ENCODE results near the gene CELSR1.

The CELSR1 gene

GRCh38 chr22:46439576-46440465, 97.6 kb downstream of the CELSR1 start:
- no peak for DNase-seq

- no peak for DNase-seq
Measured at GRCh38 chr22:46439111-46439510, 98.3 kb downstream of the CELSR1 start.

- DNase-seq, result no peak
Measured at GRCh38 chr22:46437671-46438440, 99.6 kb downstream of the CELSR1 start.

- DNase-seq, result no peak
Measured at GRCh38 chr22:46436595-46437175, 100.7 kb downstream of the CELSR1 start.

- no peak for DNase-seq
Measured at GRCh38 chr22:46433318-46433717, 104.1 kb downstream of the CELSR1 start.

GRCh38 chr22:46432164-46433068, 105.0 kb downstream of the CELSR1 start:
- no peak for DNase-seq

- DNase-seq, result no peak
Measured at GRCh38 chr22:46430961-46431838, 106.2 kb downstream of the CELSR1 start.

GRCh38 chr22:46429325-46429853, 108.0 kb downstream of the CELSR1 start:
- DNase-seq, result no peak

GRCh38 chr22:46428602-46429324, 108.7 kb downstream of the CELSR1 start:
- DNase-seq, result no peak

- no peak for DNase-seq
Measured at GRCh38 chr22:46428171-46428570, 109.2 kb downstream of the CELSR1 start.

GRCh38 chr22:46425016-46425415, 112.4 kb downstream of the CELSR1 start:
- DNase-seq, result no peak

GRCh38 chr22:46424496-46424895, 112.9 kb downstream of the CELSR1 start:
- DNase-seq, result no peak

- DNase-seq, result no peak
Measured at GRCh38 chr22:46422896-46423295, 114.5 kb downstream of the CELSR1 start.

- DNase-seq, result no peak
Measured at GRCh38 chr22:46421267-46421666, 116.2 kb downstream of the CELSR1 start.

- DNase-seq, result no peak
Measured at GRCh38 chr22:46419754-46420571, 117.5 kb downstream of the CELSR1 start.

- no peak for DNase-seq
Measured at GRCh38 chr22:46418827-46419226, 118.6 kb downstream of the CELSR1 start.

GRCh38 chr22:46417769-46418168, 119.7 kb downstream of the CELSR1 start:
- DNase-seq, result no peak

- no peak for DNase-seq
Measured at GRCh38 chr22:46416891-46417580, 120.4 kb downstream of the CELSR1 start.

GRCh38 chr22:46416520-46416871, 120.9 kb downstream of the CELSR1 start:
- DNase-seq, result no peak

All from activated CD8-positive, alpha-beta memory T cell treated with anti-CD3 and anti-CD28 coated beads, Interleukin-2, amount 50 U/mL, for 4 hours (primary cell).